Body of pancreas (tissue), 4 donors: ENCODE data around the gene PRSS1. TPM values are rescaled to one million over a fixed set of nuclear protein-coding genes. Genes with fewer than 3 reads are reported as not detected.

Source experiments
- ATAC-seq: fragments of 150-250 bp; one replicate; pipeline ENCODE4 v1.9.1; 2016
- DNase-seq, 4 donors: peaks; one replicate each; pipeline ENCODE4 v3.0.0-alpha.2; 2019
- H3K27ac ChIP-seq, 4 donors: fragments of 200-600 bp; sonication (generic); 1 replicate in 3 of 4; 2 replicates in 1 of 4; pipeline versions ENCODE4 v1.5.1 to v1.6.1; 2016 to 2019; ENCODE audit warnings: mild to moderate bottlenecking in 1 of 4, mixed read lengths in 1 of 4, moderate library complexity in 1 of 4
- H3K27me3 ChIP-seq, 2 donors: fragments of 200-600 bp; sonication (generic); one replicate each; pipeline ENCODE4 v1.6.0; 2016; ENCODE audit warnings: mild to moderate bottlenecking in 1 of 2
- H3K36me3 ChIP-seq, 2 donors: fragments of 200-600 bp; sonication (generic); replicated peaks in 1 of 2; 2 replicates each; pipeline ENCODE4 v1.5.1; 2016; ENCODE audit warnings: low read depth in 2 of 2; ENCODE audit not compliant: insufficient read depth in 1 of 2
- H3K4me1 ChIP-seq: fragments of 200-600 bp; sonication (generic); one replicate; pipeline ENCODE4 v1.6.0; 2016
- H3K4me3 ChIP-seq, 2 donors: fragments of 200-600 bp; sonication (generic); 1 replicate in 1 of 2; 2 replicates in 1 of 2; pipeline ENCODE4 v1.5.1; 2016 to 2019
- H3K9me3 ChIP-seq, 3 donors: fragments of 200-600 bp; sonication (generic); 1 replicate in 2 of 3; 2 replicates in 1 of 3; pipeline ENCODE4 v1.5.1; 2016
- POLR2A ChIP-seq, 3 donors: fragments of 450-650 bp; IDR thresholded peaks; one replicate each; pipeline ENCODE4 v1.6.1; 2016; ENCODE audit warnings: antibody characterized with exemption in 3 of 3, mild to moderate bottlenecking in 2 of 3
- WGBS, 2 donors: methylation state at CpG; one replicate each; pipeline ENCODE4 v1.1.5; 2017; 5-methylcytosine and 5-hydroxymethylcytosine counted together
- intact Hi-C: fragments of 100-400 bp; cut with DNase I; formaldehyde crosslinking; loops from one replicate; pipeline ENCODE4 v1.15.1; 2023
- small RNA-seq: library from RNA; depleted of rRNA; stranded (forward); fragments of <200 nt; gene quantifications from one replicate; pipeline ENCODE3, GENCODE V24; 2016
- total RNA-seq, 2 donors: library from RNA; depleted of rRNA; stranded (reverse); fragments of >200 nt; gene quantifications; one replicate each; pipeline ENCODE4 v1.1.0, GENCODE V29; 2016
- TF ChIP-seq, protein P1 (sequence below), 7 experiments: fragments of 450-650 bp in 4 of 7; fragments of 200-600 bp in 3 of 7; sonication (generic) in 3 of 7; IDR thresholded peaks; one replicate each; pipeline ENCODE4 v1.5.1; 2016 to 2019; ENCODE audit warnings: antibody characterized with exemption in 7 of 7

Gene PRSS1
- total RNA-seq, 2 donors from 2014 or later = 29,602 to 44,177 TPM

DNA sequence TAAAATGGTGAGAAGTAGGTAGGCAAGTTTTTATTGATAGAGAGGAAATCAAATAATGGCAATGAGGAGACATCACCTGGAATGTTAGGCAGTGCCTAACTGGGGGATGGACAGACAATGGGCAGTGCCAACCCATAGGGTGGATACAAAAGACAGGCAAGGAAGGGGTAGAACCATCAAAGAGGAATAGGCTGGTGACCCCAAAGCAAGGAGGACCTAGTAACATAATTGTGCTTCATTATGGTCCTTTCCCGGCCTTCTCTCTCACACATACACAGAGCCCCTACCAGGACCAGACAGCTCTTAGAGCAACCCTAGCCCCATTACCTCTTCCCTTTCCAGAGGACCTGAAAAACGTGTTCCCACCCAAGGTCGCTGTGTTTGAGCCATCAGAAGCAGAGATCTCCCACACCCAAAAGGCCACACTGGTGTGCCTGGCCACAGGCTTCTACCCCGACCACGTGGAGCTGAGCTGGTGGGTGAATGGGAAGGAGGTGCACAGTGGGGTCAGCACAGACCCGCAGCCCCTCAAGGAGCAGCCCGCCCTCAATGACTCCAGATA lies 51.5 kb downstream of the PRSS1 start:
- H3K27me3 ChIP-seq = peaks cover 0 to 20% of the 10 kb centered on the region in 2 donors
- no peaks in the 10 kb centered on the region for H3K36me3 ChIP-seq
- no peak overlapping the region for H3K4me3 ChIP-seq
- DNase-seq (no peak), ATAC-seq (no peak)
- intact Hi-C loops = no loop called here
- TF ChIP-seq POLR2A (IDR thresholded peaks at IDR 0.05) = no peak
- TF ChIP-seq, protein P1, sequence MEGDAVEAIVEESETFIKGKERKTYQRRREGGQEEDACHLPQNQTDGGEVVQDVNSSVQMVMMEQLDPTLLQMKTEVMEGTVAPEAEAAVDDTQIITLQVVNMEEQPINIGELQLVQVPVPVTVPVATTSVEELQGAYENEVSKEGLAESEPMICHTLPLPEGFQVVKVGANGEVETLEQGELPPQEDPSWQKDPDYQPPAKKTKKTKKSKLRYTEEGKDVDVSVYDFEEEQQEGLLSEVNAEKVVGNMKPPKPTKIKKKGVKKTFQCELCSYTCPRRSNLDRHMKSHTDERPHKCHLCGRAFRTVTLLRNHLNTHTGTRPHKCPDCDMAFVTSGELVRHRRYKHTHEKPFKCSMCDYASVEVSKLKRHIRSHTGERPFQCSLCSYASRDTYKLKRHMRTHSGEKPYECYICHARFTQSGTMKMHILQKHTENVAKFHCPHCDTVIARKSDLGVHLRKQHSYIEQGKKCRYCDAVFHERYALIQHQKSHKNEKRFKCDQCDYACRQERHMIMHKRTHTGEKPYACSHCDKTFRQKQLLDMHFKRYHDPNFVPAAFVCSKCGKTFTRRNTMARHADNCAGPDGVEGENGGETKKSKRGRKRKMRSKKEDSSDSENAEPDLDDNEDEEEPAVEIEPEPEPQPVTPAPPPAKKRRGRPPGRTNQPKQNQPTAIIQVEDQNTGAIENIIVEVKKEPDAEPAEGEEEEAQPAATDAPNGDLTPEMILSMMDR (IDR thresholded peaks at IDR 0.05) = no peak
- WGBS, 2 donors = 64 to 73% methylated on average over 3 to 5 of the region's 7 CpGs
- no peak overlapping the region for H3K27ac ChIP-seq
- peaks cover 17% of the 10 kb centered on the region for H3K4me1 ChIP-seq
- no peaks in the 10 kb centered on the region for H3K9me3 ChIP-seq

DNA sequence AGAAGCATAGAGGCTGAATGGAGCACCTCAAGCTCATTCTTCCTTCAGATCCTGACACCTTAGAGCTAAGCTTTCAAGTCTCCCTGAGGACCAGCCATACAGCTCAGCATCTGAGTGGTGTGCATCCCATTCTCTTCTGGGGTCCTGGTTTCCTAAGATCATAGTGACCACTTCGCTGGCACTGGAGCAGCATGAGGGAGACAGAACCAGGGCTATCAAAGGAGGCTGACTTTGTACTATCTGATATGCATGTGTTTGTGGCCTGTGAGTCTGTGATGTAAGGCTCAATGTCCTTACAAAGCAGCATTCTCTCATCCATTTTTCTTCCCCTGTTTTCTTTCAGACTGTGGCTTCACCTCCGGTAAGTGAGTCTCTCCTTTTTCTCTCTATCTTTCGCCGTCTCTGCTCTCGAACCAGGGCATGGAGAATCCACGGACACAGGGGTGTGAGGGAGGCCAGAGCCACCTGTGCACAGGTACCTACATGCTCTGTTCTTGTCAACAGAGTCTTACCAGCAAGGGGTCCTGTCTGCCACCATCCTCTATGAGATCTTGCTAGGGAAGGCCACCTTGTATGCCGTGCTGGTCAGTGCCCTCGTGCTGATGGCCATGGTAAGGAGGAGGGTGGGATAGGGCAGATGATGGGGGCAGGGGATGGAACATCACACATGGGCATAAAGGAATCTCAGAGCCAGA lies 52.5 kb downstream of the PRSS1 start:
- Histone ChIP-seq H3K4me1 (peaks cover 15% of the 10 kb centered on the region), H3K27me3 (peaks cover 0 to 16% of the 10 kb centered on the region in 2 donors), H3K36me3 (no peaks in the 10 kb centered on the region), H3K9me3 (no peaks in the 10 kb centered on the region), H3K27ac (no peak overlapping the region), H3K4me3 (no peak overlapping the region)
- DNase-seq (no peak), ATAC-seq (no peak)
- TF ChIP-seq, protein P1 (IDR thresholded peaks at IDR 0.05) = no peak
- TF ChIP-seq POLR2A (IDR thresholded peaks at IDR 0.05) = no peak
- intact Hi-C loops = no loop called here
- WGBS, 2 donors = 91 to 93% methylated on average over 8 of the region's 8 CpGs

DNA sequence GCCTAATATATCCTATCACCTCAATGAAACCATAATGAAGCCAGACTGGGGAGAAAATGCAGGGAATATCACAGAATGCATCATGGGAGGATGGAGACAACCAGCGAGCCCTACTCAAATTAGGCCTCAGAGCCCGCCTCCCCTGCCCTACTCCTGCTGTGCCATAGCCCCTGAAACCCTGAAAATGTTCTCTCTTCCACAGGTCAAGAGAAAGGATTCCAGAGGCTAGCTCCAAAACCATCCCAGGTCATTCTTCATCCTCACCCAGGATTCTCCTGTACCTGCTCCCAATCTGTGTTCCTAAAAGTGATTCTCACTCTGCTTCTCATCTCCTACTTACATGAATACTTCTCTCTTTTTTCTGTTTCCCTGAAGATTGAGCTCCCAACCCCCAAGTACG lies 53.0 kb downstream of the PRSS1 start:
- intact Hi-C loops = no loop called here
- Histone ChIP-seq H3K9me3 (no peaks in the 10 kb centered on the region), H3K4me1 (peaks cover 9% of the 10 kb centered on the region), H3K4me3 (no peak overlapping the region), H3K36me3 (no peaks in the 10 kb centered on the region), H3K27ac (no peak overlapping the region), H3K27me3 (peaks cover 0 to 12% of the 10 kb centered on the region in 2 donors)
- WGBS, 2 donors = 92 to 96% methylated on average over 3 of the region's 3 CpGs
- TF ChIP-seq POLR2A (IDR thresholded peaks at IDR 0.05) = no peak
- TF ChIP-seq, protein P1 (IDR thresholded peaks at IDR 0.05) = no peak
- DNase-seq (no peak), ATAC-seq (no peak)

Small RNAs within 50 kb of the gene (small RNA-seq; reads per million reads assigned to genes)
- gene TRBD1 = not detected
- gene TRBJ1-1 = not detected
- not detected for gene TRBJ1-2
- gene TRBJ1-3 = not detected
- not detected for gene TRBJ1-4
- not detected for gene TRBJ1-5
- not detected for gene TRBJ1-6
- gene TRBJ2-1 = not detected
- gene TRBJ2-2 = not detected
- gene TRBJ2-2P = not detected
- gene TRBJ2-3 = not detected
- not detected for gene TRBJ2-4
- gene TRBJ2-5 = not detected
- gene TRBJ2-6 = not detected
- gene TRBJ2-7 = not detected

Other genes starting within 250 kb of the PRSS1 start
- over 10,000 TPM; 15,993 to 74,693 TPM for gene PRSS2, start 21.5 kb downstream of the PRSS1 start, total RNA-seq
- 10 to 100 TPM; 37.1 to 84.0 TPM for gene EPHB6, start 105.6 kb downstream of the PRSS1 start, total RNA-seq
- 100 to 1,000 TPM in 1 of 2 donors, 10 to 100 TPM in 1; 61.7 to 110 TPM for gene TRPV6, start 136.3 kb downstream of the PRSS1 start, total RNA-seq
- not detected for gene TRPV5, start 184.3 kb downstream of the PRSS1 start, total RNA-seq
- not detected for gene LLCFC1, start 190.0 kb downstream of the PRSS1 start, total RNA-seq
- gene KEL, start 212.9 kb downstream of the PRSS1 start, total RNA-seq = under 1 TPM in 1 of 2 donors, not detected in 1; 0.33 TPM